ENCODE measurements around the gene RET.
A peak's percentile ranks its signal among the peaks of the same experiment; 100 is the strongest.

DNA sequence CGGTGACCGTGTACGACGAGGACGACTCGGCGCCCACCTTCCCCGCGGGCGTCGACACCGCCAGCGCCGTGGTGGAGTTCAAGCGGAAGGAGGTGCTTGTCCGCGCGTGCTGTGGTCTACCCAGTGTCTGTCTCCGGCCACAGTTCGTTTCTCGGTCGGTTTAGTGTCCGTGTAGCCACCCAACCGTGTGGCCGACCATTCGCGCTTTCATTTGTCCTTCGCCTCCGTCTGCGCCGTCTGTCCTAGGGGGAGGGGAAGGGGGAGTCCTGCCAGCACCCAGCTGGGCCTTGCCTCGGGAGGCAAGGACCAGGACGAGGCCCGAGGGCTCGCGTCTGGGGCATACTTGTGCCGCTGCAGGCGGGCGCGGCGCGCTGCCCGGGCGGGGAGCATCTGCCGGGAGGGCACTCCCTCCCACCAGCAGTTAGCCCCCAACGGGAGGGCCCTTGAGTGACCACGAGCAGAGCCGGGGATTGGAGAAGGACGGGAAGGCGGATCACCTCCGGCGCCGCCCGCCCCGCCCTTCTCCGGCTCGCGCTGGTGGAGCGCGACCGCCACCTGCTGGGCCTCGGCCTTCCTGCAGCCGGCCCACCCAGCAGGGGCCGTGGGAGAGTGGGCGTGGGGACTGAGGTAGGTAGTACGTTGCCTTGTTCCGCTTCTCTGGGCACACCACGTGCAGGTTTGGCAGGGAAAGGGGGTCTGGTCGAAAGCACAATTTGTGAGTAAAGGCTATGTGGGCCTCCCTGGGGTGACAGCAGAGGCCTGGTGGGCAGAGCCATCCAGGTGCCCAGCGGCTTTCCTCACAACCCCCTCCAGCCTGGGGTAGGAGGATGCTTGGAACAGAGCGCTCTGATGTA lies 28.5 kb downstream of the RET start:
- TF ChIP-seq, protein P1, sequence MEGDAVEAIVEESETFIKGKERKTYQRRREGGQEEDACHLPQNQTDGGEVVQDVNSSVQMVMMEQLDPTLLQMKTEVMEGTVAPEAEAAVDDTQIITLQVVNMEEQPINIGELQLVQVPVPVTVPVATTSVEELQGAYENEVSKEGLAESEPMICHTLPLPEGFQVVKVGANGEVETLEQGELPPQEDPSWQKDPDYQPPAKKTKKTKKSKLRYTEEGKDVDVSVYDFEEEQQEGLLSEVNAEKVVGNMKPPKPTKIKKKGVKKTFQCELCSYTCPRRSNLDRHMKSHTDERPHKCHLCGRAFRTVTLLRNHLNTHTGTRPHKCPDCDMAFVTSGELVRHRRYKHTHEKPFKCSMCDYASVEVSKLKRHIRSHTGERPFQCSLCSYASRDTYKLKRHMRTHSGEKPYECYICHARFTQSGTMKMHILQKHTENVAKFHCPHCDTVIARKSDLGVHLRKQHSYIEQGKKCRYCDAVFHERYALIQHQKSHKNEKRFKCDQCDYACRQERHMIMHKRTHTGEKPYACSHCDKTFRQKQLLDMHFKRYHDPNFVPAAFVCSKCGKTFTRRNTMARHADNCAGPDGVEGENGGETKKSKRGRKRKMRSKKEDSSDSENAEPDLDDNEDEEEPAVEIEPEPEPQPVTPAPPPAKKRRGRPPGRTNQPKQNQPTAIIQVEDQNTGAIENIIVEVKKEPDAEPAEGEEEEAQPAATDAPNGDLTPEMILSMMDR (IDR thresholded peaks at IDR 0.05) = peak; percentile 87 to 100 (median 96)
- peak in 1 of 2 donors; percentile 21 for TF ChIP-seq POLR2A (IDR thresholded peaks at IDR 0.05)

Data from thyroid gland (tissue), 4 donors.